GM21381 (cell line): Measurements from ENCODE around the gene SCG3.

Source experiments
- ATAC-seq: cut with Tn5 transposase; IDR thresholded peaks from one replicate; pipeline ENCODE4 v1.9.1; 2021; ENCODE audit warnings: mild to moderate bottlenecking, moderate library complexity; ENCODE audit not compliant: unreplicated experiment

Gene SCG3

GRCh38 chr15:51755790-51756189 is 74.5 kb downstream of the SCG3 start:
- ATAC-seq, result no peak

- no peak for ATAC-seq
These were observed 75.2 kb downstream of the SCG3 start for GRCh38 chr15:51756482-51756881.

- no peak for ATAC-seq
These were observed 76.1 kb downstream of the SCG3 start for GRCh38 chr15:51757450-51757849.

- no peak for ATAC-seq
These were observed 77.3 kb downstream of the SCG3 start for GRCh38 chr15:51758645-51759044.

- ATAC-seq, result no peak
These were observed 78.3 kb downstream of the SCG3 start for GRCh38 chr15:51759557-51760070.

- no peak for ATAC-seq
These were observed 79.5 kb downstream of the SCG3 start for GRCh38 chr15:51760805-51761204.

GRCh38 chr15:51765751-51766150 is 84.4 kb downstream of the SCG3 start:
- ATAC-seq, result no peak

GRCh38 chr15:51766341-51766740 is 85.0 kb downstream of the SCG3 start:
- ATAC-seq, result no peak

- ATAC-seq, result no peak
These were observed 86.7 kb downstream of the SCG3 start for GRCh38 chr15:51768018-51768417.
